Neural progenitor cell (in vitro differentiated cells): ENCODE results near the gene PPA2.

Source experiments
- EZH2 ChIP-seq: fragments of 200-600 bp; sonication (generic); IDR thresholded peaks from 2 replicates; pipeline ENCODE4 v1.6.1; 2017; ENCODE audit warnings: antibody characterized with exemption, mild to moderate bottlenecking, moderate library complexity
- TF ChIP-seq, protein P1 (sequence below): fragments of 200-600 bp; sonication (generic); IDR thresholded peaks from 2 replicates; pipeline ENCODE4 v1.5.1; 2017; ENCODE audit warnings: antibody characterized with exemption, mild to moderate bottlenecking

DNA sequence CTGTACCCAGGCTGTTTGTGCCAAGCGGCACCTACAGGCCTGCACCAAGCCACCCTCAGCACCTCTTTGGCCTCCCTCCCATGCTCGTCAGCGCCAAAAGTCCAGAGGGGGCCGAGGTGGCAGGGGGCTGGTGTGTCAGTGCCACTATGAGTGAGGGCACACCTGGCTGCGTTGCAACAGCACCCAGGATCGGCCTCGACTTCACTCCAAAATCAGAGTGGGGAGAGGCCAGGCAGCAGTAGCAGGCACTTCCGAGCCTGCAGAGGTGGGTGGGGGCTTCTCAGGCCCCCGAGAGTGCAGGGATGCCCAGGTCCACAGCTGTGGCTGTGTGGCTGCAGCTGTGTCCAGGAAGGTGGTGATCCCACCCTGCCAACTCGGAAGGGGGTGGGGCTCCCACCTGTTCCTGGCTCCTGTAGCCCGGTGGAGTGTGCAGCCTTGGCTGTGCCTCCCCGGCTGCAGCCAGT, 58.5 kb downstream of the PPA2 start:
- TF ChIP-seq, protein P1, sequence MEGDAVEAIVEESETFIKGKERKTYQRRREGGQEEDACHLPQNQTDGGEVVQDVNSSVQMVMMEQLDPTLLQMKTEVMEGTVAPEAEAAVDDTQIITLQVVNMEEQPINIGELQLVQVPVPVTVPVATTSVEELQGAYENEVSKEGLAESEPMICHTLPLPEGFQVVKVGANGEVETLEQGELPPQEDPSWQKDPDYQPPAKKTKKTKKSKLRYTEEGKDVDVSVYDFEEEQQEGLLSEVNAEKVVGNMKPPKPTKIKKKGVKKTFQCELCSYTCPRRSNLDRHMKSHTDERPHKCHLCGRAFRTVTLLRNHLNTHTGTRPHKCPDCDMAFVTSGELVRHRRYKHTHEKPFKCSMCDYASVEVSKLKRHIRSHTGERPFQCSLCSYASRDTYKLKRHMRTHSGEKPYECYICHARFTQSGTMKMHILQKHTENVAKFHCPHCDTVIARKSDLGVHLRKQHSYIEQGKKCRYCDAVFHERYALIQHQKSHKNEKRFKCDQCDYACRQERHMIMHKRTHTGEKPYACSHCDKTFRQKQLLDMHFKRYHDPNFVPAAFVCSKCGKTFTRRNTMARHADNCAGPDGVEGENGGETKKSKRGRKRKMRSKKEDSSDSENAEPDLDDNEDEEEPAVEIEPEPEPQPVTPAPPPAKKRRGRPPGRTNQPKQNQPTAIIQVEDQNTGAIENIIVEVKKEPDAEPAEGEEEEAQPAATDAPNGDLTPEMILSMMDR = no peak
- no peak for TF ChIP-seq EZH2
